ENCODE results near the gene GFOD2.

The GFOD2 gene

GRCh38 chr16:67704110-67704509, 15.0 kb downstream of the GFOD2 start (continued):
- TF ChIP-seq ZNF645 (tag by site-specific recombination; IDR thresholded peaks at IDR 0.05): no peak
- no peak for TF ChIP-seq ZXDB (tag by site-specific recombination; IDR thresholded peaks at IDR 0.05)
- no peak for TF ChIP-seq MZF1 (tag by site-specific recombination; IDR thresholded peaks at IDR 0.05; ENCODE audit: borderline replicate concordance)
- no peak for TF ChIP-seq ZNF488 (tag by site-specific recombination; IDR thresholded peaks at IDR 0.05)
- no peak for TF ChIP-seq ZNF624 (tag by site-specific recombination; IDR thresholded peaks at IDR 0.05)
- TF ChIP-seq ZNF211 (tag by site-specific recombination; IDR thresholded peaks at IDR 0.05; ENCODE audit: low read depth): no peak

GRCh38 chr16:67703626-67704025, 15.5 kb downstream of the GFOD2 start:
- TF ChIP-seq ZNF169 (tag by site-specific recombination; IDR thresholded peaks at IDR 0.05): no peak
- TF ChIP-seq ZBTB17 (tag by site-specific recombination; IDR thresholded peaks at IDR 0.05): 0 out of 2 replicates have a peak, but pooled peaks have one; percentile 13
- TF ChIP-seq ZNF223 (tag by site-specific recombination; IDR thresholded peaks at IDR 0.05): no peak
- no peak for TF ChIP-seq ZFHX2 (tag by site-specific recombination; conservative IDR thresholded peaks at IDR 0.05)
- no peak for TF ChIP-seq HOXA7 (CRISPR knock-in tag; IDR thresholded peaks at IDR 0.05; ENCODE audit: borderline replicate concordance)

GRCh38 chr16:67702130-67702529, 17.0 kb downstream of the GFOD2 start:
- ChIA-PET POLR2A (no interaction called here), CTCF (interaction anchor here (0.6 to 0.7 kb wide), 2 partner anchors 38 to 463 kb away, joined by 4 to 5 read pairs; no protein-coding TSS in a partner anchor)
- Histone ChIP-seq H3K27ac (ENCODE audit: extremely low read depth, low read depth, low read length) (no peak overlapping the region), H3K9me3 (ENCODE audit: control insufficient read depth, insufficient read depth, low read depth, low read length) (no peaks in the 10 kb centered on the region), H3K4me1 (ENCODE audit: control insufficient read depth, insufficient read depth, low read length) (peaks cover 4% of the 10 kb centered on the region; the same call in 1 of the 2 replicates), H3K4me3 (ENCODE audit: low read depth, low read length) (no peak overlapping the region), H3K36me3 (ENCODE audit: control insufficient read depth in 2 of 2, insufficient read depth in 1 of 2, low read length in 2 of 2) (peaks cover 0 to 5% of the 10 kb centered on the region in 2 experiments; a peak in 2 of 3 replicates)
- no peak for TF ChIP-seq ZNF654 (tag by site-specific recombination; IDR thresholded peaks at IDR 0.05; ENCODE audit: low read depth)
- no peak for TF ChIP-seq ZNF473 (tag by site-specific recombination; IDR thresholded peaks at IDR 0.05)
- TF ChIP-seq ZNF362 (tag by site-specific recombination; IDR thresholded peaks at IDR 0.05): no peak
- no peak for TF ChIP-seq ZNF138 (tag by site-specific recombination; IDR thresholded peaks at IDR 0.05; ENCODE audit: borderline replicate concordance)
- no peak for TF ChIP-seq SETDB1 (IDR thresholded peaks at IDR 0.05; ENCODE audit: insufficient read length, low read length)
- no peak for TF ChIP-seq KLF10 (tag by site-specific recombination; IDR thresholded peaks at IDR 0.05)
- TF ChIP-seq ZNF394 (tag by site-specific recombination; IDR thresholded peaks at IDR 0.05; ENCODE audit: borderline replicate concordance): no peak
- no peak for TF ChIP-seq ZNF518A (tag by site-specific recombination; conservative IDR thresholded peaks at IDR 0.05; ENCODE audit: low read depth)
- no peak for TF ChIP-seq YY1 (tag by site-specific recombination; IDR thresholded peaks at IDR 0.05)

More at GRCh38 chr16:67703626-67704025, 15.5 kb downstream of the GFOD2 start:
- Histone ChIP-seq H3K27ac (ENCODE audit: extremely low read depth, low read depth, low read length) (no peak overlapping the region), H3K4me1 (ENCODE audit: control insufficient read depth, insufficient read depth, low read length) (peaks cover 4% of the 10 kb centered on the region; the same call in 1 of the 2 replicates), H3K36me3 (ENCODE audit: control insufficient read depth in 2 of 2, insufficient read depth in 1 of 2, low read length in 2 of 2) (no peaks in the 10 kb centered on the region; a peak in 1 of 3 replicates), H3K4me3 (ENCODE audit: low read depth, low read length) (no peak overlapping the region), H3K9me3 (ENCODE audit: control insufficient read depth, insufficient read depth, low read depth, low read length) (no peaks in the 10 kb centered on the region)
- ChIA-PET POLR2A (no interaction called here), CTCF (no interaction called here)

Measured in HEK293 (cell line).